NCI-H82 treated with DMSO at 0.1 percent for 48 hours (cell line): ENCODE data around the gene INO80.
"Not testable (repeated sequence)": the region's sequence is repeated elsewhere in the genome, so short reads cannot be mapped to it uniquely, and the experiment has no call there.

ENCODE experiments used
- DNase-seq: peaks from one replicate; lab custom pipeline; 2025; ENCODE audit not compliant: unreplicated experiment; lab: John Stamatoyannopoulos, UW

The INO80 gene

GRCh38 chr15:40968290-40969085, 147.6 kb downstream of the INO80 start:
- DNase-seq: no peak

GRCh38 chr15:40964634-40965033, 151.4 kb downstream of the INO80 start:
- no peak for DNase-seq

GRCh38 chr15:40964006-40964405, 152.1 kb downstream of the INO80 start:
- DNase-seq: no peak

- no peak for DNase-seq
Observed at GRCh38 chr15:40963201-40963600, 152.9 kb downstream of the INO80 start.

DNA sequence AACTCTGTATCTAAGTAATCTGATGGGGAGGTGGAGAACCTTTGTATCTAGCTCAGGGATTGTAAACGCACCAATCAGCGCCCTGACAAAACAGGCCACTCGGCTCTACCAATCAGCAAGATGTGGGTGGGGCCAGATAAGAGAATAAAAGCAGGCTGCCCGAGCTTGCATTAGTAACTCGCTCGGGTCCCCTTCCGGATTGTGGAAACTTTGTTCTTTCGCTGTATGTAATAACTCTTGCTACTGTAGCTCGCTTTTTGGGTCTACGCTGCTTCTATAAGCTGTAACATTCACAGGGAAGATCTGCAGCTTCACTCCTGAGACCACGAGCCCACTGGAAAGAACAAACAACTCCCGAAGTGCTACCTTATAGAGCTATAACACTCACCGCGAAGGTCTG, 153.8 kb downstream of the INO80 start:
- DNase-seq: not testable (repeated sequence)

DNA sequence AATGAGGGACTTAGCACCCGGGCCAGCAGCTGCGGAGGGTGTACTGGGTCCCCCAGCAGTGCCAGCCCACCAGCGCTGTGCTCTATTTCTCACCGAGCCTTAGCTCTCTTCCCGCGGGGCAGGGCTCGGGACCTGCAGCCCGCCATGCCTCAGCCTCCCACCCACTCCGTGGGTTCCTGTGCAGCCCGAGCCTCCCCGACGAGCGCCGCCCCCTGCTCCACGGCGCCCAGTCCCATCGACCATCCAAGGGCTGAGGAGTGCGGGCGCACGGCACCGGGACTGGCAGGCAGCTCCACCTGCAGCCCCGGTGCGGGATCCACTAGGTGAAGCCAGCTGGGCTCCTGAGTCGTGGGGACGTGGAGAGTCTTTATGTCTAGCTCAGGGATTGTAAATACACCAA, 154.3 kb downstream of the INO80 start:
- DNase-seq: not testable (repeated sequence)

DNA sequence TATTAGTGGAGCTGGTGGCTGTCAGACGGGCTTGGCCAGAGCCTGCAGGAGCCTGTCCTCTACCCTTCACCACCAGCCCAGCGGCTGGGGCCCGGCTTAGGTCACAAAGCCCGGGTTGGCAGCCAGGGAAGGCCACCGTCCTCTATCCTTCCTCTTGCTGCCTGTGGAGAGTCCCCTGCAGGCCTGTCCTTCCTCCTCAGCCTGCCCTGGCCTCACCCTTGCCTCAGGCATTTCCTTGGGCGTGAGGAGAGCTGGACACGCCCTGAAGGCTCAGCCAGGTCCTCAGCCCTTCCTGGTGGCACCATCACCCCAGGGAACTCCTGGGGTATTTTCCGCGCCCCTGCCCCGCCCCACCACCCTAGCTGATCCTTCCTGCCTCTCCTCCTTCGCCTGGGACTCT, 155.2 kb downstream of the INO80 start:
- no peak for DNase-seq

DNA sequence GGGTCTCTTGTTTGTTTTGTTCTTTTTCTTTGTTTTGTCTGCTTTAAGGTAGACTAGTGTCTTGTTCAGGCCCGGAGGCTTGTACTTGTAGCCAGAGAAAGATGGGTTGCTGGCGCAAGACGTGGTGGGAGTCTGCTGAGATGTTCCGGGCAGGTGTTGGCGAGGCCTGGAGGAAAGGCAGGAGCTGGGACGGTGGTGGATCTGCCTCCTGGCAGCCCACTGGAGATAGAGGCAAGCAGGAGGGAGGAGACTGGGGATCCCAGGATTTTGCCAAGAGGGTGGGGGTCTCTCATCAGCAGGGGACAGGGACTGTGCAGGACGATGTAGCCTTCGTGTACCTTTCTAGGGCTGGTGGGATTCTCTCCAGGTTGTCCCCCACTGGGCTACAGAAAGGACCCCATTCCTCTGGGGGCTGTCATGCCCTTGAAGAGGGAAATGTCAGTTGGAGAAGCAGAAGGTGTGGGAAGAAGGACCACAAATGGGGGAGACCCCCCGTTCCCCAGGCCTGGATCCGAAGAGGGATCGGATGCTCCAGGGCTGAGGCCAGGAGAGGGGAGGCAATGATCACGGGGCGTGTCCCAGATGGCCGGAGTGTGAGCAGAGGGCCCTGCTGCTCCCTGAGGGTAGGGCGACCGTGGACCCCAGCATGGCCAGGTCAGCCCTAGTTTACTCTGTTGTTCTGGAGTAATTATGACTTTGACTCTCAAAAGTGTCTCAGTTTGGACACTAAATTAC, 155.8 kb downstream of the INO80 start:
- no peak for DNase-seq

DNA sequence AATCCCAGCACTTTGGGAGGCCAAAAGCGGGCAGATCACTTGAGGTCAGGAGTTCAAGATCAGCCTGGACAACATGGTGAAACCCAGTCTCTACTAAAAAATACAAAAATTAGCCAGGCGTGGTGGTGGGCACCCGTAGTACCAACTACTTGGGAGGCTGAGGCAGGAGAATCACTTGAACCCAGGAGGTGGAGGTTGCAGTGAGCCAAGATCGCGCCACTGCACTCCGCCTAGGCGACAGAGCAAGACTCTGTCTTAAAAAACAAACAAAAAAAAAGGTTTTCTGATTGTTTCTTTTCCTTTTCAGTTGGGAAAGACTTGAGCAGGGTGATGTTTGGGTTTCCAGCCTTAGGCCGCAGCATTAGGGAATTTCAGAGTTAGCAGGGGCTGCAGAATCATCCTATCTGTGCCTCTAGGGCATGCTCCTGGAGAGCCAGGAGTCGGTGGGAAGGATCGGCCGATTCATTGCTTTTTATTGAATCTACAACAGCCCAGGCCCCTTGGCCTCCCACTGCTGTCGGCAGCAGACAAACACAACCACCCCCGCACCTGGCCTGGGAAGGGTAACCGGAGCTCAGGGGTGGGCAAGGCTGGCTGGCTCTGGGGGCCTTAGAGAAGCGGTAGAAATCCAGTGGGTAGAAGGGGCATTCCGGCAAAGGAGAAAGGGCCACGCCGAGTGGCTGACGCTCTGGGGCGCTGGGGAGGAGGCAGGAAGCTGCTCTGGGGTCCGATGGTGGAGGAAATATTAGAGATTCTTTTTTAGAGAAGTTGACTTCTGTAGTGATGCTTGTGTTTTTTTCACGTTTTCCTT, 156.5 kb downstream of the INO80 start:
- DNase-seq: no peak

DNA sequence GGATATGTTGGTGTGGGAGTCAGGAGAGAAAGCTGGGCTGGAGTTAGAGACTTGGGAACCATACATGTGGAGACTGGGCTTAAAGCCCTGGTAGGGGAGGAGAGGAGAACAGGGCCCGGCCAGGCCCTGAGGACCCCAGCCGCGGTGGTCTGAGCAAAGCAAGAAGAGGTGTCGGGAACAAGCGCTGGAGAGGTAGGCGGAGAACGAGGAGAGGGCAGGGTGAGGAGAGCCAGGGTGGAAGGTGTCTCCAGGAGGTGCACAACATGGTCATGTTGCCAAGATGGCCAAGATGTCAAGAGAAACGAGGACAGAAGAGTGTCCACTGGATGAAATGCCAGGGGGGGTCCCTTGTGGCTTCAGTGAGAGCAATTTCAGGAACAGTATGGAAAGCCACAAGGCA, 157.4 kb downstream of the INO80 start:
- no peak for DNase-seq

- DNase-seq: no peak
Observed at GRCh38 chr15:40958146-40958545, 157.9 kb downstream of the INO80 start.

- no peak for DNase-seq
Observed at GRCh38 chr15:40957581-40958051, 158.5 kb downstream of the INO80 start.

- DNase-seq: no peak
Observed at GRCh38 chr15:40957041-40957555, 159.0 kb downstream of the INO80 start.

DNA sequence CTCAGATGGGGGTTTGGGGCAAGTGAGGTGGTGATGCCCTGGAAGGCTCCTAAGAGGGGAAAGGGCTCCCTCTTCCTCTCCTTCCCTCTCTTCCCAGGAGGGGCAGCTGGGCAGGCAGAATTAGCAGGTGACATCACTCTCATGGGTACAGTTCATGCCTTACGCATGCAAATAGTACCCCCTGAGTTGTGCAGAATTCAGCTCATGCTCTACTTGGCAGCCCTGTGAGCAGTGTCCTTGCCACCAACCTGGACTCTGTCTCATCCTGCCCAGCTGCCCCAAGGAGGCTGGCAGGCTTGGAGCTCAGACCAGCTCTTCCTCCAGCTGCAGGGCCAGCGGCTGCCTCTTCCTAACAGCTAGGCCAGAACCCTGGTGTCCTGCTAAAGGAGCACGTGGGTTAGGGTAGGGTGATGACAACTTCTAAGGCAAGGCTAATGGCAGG, 159.5 kb downstream of the INO80 start:
- no peak for DNase-seq

GRCh38 chr15:40955930-40956540, 160.0 kb downstream of the INO80 start:
- DNase-seq: no peak

DNA sequence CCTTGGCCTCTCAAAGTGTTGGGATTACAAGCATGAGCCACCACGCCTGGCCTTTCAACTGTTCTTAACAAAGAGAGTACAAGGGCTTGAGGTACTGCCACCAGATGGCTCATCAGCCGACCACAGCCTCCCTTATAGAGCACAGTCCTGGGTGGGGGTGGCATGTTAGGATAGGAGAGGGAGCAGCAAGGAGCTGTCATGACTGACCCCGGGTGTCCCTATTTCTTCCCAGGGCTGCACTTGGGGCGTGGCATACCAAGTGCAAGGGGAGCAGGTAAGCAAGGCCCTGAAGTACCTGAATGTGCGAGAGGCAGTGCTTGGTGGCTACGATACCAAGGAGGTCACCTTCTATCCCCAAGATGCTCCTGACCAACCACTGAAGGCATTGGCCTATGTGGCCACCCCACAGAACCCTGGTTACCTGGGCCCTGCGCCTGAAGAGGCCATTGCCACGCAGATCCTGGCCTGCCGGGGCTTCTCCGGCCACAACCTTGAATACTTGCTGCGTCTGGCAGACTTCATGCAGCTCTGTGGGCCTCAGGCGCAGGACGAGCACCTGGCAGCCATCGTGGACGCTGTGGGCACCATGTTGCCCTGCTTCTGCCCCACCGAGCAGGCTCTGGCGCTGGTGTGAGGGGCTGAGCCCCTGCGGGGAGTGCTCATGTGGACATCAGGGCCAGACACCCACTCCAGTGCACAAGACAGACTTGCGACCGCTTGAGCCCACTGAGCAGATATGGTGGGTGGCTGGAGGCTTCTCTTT, 160.8 kb downstream of the INO80 start:
- no peak for DNase-seq

- DNase-seq: not testable (repeated sequence)
Observed at GRCh38 chr15:40954158-40954848, 161.8 kb downstream of the INO80 start.

DNA sequence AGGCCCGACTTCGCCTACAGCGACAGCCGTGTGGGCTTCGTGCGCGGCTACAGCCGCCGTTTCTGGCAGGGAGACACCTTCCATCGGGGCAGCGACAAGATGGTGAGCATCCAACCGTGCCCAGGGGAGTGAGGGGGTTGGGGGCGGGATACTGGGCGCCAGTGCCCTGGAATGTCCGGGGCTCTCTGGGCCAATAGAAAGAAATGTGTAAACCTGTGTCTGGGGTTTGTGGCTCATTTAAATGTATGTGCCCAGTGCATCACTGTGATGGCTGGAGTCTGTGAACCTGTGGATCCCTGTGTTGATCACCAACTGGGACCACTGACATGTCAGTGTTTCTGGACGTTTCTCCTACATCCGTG, 162.4 kb downstream of the INO80 start:
- DNase-seq: no peak

- DNase-seq: peak; percentile 85
Observed at GRCh38 chr15:40952901-40953712, 163.0 kb downstream of the INO80 start, which contains the start of gene CHAC1. Gene CHAC1, plus strand, starts transcription at chr15:40953471. Its CDS starts 113 bp downstream, at chr15:40953584.
